Measurements from ENCODE around the gene MMP1.

MMP1 gene

GRCh38 chr11:102806296-102806695, 8.3 kb upstream of the MMP1 start:
- DNase-seq, result no peak

DNA sequence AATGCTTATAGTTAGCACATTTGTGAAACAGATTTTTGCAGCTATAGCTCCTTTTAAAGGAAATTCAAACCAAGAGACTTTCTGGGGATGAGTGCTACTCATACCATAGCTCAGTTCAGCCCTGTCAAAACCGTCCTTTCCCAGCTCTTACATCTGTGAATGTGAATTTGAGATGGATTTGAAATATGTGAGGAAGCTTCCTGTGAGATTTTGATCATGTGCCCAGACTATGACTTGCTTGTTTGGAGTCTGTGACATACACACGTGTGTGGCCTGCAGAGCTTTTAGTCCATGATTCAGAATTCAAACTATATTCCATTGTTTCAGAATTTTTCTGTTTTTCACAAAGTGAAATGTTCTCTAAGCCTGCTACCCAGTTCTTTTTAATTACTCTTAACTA, 4.4 kb upstream of the MMP1 start:
- no peak for DNase-seq

GRCh38 chr11:102800767-102801166, 2.8 kb upstream of the MMP1 start:
- DNase-seq, result no peak

DNA sequence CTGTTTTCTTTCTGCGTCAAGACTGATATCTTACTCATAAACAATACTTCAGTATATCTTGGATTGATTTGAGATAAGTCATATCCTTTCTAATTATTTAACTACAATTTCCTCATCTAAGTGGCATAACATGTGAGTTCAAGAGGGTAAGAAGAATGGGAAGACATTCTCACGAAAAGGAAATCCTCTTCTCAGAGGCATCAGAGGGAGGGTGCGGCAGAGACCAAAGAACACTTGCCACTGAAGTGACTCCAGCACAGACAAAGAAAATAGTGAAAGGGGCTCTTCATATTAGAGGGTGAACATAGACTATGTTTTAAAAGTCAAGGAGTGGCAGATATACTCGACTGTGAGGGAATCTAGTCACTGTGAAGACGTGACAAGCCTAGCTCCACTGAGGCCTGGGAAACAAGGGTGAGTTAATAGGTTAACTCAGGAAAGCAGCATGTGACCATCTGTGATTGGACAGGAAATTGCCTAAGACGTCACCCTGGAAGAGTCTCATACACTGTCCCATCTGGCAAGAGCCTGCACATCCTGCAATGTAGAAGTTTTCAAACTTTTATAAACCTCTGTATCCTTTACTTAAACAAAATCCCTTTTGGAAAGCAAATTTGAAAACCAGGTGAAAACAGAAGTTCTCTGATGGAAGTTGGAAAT, 1.9 kb upstream of the MMP1 start:
- DNase-seq, result no peak

- DNase-seq, result peak; percentile 75
These were observed 3.6 kb downstream of the MMP1 start for GRCh38 chr11:102794382-102794781.

DNA sequence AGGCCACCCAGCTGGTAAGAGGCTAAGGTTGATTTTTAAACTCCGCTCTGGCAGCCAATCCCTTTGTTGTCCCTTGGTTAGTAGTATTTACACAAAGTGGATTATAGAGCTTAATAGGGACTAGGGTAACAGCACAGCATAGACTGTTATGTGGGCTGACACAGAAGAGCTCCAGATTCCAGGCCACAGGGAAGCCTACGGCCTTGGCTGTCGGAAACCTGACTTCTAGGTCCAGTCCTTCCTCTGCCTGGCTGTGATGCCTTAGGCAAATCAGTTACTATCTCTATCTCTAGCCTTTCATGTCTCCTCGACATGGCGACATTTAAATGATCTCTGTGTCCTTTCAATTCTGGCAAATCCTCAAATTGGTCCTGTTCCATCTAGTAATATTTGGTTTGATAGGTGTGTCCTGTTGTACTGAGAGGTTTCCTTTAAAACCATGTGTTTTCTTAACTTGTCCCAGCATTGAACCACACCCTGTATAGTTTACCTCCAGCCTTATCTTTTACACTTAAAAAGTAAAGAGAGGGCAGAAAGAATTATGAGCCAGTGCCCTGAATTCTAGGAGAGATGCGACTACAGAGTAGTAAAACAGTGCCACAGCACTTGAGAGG, 4.2 kb downstream of the MMP1 start:
- no peak for DNase-seq

GRCh38 chr11:102792604-102793003, 5.4 kb downstream of the MMP1 start:
- DNase-seq, result no peak

- no peak for DNase-seq
These were observed 6.5 kb downstream of the MMP1 start for GRCh38 chr11:102791271-102792036.

DNA sequence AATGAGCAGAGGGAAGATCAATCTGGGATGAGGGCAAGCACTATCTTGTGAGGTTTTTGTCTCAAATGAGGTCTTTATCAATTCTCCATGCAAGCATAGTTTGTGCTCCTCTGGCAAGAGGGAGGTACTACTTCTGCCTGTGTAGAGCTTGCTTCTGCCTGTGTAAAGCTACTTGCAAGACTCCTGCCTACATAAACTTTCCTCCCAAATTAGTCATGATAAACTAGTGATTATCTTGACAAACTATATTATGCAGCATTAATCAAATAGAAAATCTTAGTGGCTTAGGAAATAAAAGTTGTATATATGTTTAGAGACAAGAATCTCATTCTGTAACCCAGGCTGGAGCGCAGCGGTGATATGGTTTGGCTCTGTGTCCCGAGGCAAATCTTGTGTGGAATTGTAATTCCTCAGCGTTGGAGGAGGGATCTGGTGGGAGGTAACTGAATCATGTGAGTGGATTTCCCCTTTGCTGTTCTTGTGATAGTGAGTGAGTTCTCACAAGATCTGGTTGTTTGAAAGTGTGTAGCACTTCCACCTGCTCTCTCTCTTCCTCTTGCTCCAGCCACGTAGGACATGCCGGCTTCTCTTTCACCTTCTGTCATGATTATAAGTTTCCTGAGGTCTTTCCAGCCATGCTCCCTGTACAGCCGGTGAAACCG, 9.5 kb downstream of the MMP1 start:
- DNase-seq, result peak; percentile 12

- DNase-seq, result no peak
These were observed 13.6 kb downstream of the MMP1 start for GRCh38 chr11:102784380-102784779.

DNA sequence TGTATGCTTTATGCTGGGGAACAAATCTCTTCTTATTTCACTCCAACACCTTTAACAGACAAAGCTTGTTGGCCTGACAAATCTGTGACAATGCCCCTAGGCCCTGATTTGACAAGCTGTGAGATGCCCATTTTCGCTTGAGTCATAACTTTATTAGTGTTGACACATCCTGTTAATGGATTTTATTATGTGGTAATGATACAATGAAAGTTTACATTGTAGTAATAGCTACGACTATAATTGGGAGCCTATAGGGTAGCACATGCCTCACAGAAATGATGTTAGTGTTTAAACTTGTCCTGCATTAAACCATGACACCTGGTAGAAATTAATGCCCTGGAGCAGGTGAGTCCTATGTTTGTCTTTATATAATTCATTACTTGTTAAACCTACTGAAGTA, 14.2 kb downstream of the MMP1 start:
- peak; percentile 99 for DNase-seq

DNA sequence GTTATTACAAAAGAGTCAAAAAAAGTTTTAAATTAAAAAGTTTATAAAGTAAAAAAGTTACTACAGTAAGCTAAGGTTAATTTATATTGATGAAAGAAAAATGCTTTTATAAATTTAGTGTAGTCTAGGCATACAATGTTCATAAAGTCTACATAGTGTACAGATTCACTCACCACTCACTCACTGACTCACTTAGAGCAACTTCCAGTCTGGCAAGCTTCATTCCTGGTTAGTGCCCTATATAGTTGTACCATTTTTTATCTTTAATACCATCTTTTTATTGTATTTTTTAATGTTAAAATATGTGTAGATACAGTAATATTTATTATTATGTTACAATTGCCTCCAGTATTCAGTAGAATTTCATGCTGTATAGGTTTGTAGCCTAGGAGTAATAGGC, 14.9 kb downstream of the MMP1 start:
- peak; percentile 65 for DNase-seq

GRCh38 chr11:102781676-102782075, 16.3 kb downstream of the MMP1 start:
- DNase-seq, result peak; percentile 41

GRCh38 chr11:102780491-102780918, 17.5 kb downstream of the MMP1 start, which contains the start of gene MMP10:
MMP10 (minus strand) TSS chr11:102780628; CDS start chr11:102780591, 37 bp downstream.
- peak; percentile 96 for DNase-seq

DNA sequence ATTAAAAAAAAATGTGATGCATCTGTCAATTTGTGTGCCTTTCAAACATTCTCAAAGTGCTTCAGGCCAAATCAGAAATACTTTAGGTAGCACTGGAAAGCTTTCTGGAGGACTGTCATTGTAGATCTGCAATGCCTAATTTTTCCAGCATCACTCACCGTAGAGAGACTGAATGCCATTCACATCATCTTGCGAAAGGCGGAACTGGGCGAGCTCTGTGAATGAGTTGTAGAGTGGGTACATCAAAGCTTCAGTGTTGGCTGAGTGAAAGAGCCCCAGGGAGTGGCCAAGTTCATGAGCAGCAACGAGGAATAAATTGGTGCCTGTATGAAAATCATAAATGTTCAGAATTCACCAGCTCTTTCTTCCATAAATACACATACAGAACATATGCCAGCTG, 21.5 kb downstream of the MMP1 start:
- no peak for DNase-seq

DNA sequence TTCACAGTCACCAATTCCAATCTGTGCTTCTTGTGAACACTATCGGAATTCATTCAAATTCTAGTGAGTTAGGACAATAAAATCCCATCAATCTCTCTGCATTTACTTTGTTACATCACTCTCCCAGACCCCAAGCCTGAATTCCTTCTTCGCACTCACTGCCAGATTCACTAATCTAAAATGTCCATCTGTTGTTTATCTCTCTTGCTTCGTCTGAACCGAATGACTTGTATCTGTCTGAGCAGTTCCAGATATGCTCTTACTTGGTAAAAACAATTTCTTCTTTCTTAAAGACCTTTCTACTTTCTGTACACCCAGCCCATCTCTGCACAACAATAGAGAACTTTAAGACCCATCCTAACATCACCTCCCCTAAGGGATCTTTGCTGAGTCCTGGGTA, 24.6 kb downstream of the MMP1 start:
- DNase-seq, result no peak

GRCh38 chr11:102771351-102771750, 26.6 kb downstream of the MMP1 start:
- peak; percentile 40 for DNase-seq

DNA sequence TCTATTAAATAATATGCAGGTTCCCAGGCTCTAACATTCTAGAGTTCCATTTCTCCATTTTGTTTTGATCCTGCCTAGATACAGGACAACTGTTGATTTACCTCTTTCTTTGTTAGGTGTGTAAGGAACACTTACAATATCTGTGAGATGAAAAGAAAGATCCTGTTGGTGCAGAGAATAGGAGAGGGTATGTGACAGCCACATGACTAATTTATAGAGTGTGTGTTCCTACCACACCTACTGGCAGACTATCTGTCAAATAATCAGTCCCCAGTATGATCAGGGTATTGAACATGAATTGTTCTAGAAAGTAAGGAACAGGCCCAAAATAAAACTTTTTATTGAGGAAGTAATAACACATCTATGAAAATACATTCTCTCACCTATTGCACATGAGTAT, 27.8 kb downstream of the MMP1 start:
- DNase-seq, result no peak

DNA sequence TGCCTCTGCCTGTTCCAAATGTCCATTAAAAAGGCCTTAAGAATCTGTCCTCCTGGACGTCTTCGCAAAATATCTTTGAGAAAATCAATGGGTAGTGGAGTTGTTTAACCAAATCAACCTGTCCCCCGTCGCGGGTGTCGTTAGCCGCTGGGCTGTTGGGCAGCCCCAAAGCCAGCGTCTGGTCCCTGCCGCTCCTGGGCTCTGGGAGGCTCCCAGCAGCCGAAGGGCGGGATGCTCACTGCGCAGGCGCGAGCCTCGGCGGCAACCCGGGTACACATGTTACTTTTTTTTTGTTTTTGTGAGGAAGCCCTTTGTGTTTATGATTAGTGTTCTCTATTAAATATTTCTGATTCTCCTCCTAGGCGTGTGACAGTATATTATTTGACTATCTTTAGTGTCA, 30.2 kb downstream of the MMP1 start:
- no peak for DNase-seq

DNA sequence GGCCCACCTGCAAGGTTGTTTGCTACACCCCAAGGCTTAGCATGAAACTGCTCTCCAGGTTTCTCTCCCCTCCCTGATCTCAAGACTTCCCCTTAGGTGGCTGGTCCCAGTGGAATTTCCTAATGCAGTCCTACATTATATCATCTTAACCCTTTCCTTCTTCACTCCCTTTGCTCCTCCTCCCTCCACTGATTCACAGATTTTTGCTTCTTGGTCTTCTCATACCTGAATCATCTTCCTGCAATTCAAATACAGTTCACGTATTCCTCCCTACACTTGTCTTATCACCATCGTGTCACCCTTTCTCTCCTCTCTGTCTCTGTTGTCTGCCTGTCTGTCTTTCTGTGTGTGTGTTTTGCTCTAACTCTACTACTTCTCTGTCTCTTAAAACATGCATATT, 34.5 kb downstream of the MMP1 start:
- no peak for DNase-seq

- DNase-seq, result peak; percentile 11
These were observed 35.6 kb downstream of the MMP1 start for GRCh38 chr11:102762361-102762767.

GRCh38 chr11:102761646-102762238, 36.2 kb downstream of the MMP1 start:
- no peak for DNase-seq

Measured in NCI-H69 (cell line).